HuH-7.5 (cell line): Measurements from ENCODE around the gene DIRAS3.
"Not testable (repeated sequence)": the region's sequence is repeated elsewhere in the genome, so short reads cannot be mapped to it uniquely, and the experiment has no call there.

Experiments used
- DNase-seq: peaks from one replicate; pipeline ENCODE4 v3.0.0; 2011; ENCODE audit warnings: low spot score

The DIRAS3 gene

GRCh38 chr1:68024635-68025338 is 25.6 kb downstream of the DIRAS3 start:
- no peak for DNase-seq

- no peak for DNase-seq
These were observed 34.0 kb downstream of the DIRAS3 start for GRCh38 chr1:68016381-68016780.

GRCh38 chr1:68015971-68016370 is 34.5 kb downstream of the DIRAS3 start:
- DNase-seq = no peak

GRCh38 chr1:68015369-68015768 is 35.1 kb downstream of the DIRAS3 start:
- DNase-seq = no peak

GRCh38 chr1:68013351-68013750 is 37.1 kb downstream of the DIRAS3 start:
- no peak for DNase-seq

GRCh38 chr1:68011657-68012375 is 38.6 kb downstream of the DIRAS3 start:
- no peak for DNase-seq

- no peak for DNase-seq
These were observed 39.9 kb downstream of the DIRAS3 start for GRCh38 chr1:68010543-68010942.

- no peak for DNase-seq
These were observed 40.3 kb downstream of the DIRAS3 start for GRCh38 chr1:68010090-68010489.

GRCh38 chr1:68003626-68004025 is 46.8 kb downstream of the DIRAS3 start:
- not testable (repeated sequence) for DNase-seq

GRCh38 chr1:68000191-68000590 is 50.2 kb downstream of the DIRAS3 start:
- no peak for DNase-seq

GRCh38 chr1:67997746-67998145 is 52.7 kb downstream of the DIRAS3 start:
- DNase-seq = no peak
